ENCODE measurements around the gene CRB1.

The CRB1 gene

DNA sequence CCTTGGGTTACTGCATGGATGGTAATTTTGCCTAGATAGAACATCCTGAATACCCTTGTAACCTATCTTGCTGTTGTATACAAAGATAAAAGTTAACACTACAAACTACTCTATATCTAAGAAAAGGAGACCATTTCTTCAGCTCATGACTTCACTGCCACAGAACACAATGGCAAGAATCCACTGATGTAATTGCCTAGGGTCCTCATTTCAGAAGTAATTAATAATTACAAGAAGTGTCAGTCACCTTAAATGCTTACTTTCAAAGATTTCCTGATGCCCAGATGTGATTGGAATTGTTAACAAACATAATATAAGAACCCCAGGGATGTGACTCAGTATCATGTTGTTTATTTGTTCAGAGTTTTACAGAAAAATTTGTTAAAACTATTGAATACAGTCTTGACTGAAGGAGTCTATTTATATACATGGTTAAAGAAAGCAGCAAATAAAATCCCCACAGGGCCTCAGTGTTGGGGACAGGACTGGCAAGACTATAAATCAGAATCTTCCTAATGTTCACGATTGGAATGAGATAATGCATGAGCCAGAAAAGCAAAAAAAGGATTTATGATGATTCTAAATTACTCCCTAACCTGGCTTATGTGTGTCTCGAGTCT lies 83.9 kb downstream of the CRB1 start:
- DNase-seq: no peak

DNA sequence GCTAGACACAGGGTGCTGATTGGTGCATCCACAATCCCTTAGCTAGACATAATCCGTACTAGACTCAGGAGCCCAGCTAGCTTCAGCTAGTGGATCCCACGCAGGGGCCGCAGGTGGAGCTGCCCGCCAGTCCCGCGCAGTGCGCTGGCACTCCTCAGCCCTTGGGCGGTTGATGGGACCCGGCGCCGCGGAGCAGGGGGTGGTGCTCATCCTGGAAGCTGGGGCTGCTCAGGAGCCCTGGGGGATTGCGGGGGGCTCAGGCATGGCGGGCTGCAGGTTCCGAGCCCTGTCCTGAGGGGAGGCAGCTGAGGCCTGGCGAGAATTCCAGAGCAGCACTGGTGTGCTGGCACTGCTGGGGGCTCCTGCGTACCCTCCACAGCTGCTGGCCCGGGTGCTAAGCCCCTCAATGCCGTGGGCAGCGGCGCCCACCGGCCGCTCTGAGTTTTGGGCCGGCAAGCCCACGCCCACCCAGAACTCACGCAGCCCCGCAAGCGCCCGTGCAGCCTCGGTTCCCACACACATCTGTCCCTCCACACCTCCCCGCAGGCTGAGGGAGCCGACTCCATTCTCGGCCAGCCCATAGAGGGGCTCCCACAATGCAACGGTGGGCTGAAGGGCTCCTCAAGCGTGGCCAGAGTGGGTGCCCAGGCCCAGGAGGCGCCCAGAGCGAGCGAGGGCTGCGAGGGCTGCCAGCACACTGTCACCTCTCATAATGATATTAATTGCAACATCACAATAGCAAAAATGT lies 87.4 kb downstream of the CRB1 start:
- DNase-seq: no peak

DNA sequence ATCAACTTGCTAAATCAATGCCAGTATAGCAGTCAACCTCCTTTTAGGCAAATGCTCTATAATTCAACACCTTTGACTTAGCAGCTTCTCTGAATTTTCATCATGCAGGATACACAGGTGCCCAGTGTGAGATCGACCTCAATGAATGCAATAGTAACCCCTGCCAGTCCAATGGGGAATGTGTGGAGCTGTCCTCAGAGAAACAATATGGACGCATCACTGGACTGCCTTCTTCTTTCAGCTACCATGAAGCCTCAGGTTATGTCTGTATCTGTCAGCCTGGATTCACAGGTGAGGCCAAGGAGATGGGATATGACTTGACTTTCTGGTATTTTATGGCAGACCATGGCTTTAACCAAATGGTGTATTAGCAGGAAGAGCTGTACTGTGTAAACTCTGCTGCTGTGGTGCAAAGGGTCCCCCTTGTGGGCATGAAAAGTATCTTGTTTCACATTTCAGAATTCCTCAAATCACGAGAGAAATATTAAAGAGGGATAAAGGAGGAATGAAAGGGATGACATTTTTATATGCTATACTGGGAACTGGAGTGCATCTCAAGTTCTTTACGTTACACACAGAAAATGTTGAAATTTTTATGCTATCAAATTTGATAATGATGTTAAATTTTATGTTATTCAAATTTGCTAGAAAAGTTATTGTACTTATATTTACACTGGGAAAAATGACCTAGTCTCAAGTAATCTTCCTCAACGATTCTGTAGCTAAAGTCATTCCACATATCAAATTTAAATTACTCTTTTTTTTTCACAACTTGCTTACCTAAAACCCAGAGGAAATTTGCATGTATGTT lies 88.9 kb downstream of the CRB1 start:
- DNase-seq: peak in 2 of 6 experiments; percentile 11 to 36

DNA sequence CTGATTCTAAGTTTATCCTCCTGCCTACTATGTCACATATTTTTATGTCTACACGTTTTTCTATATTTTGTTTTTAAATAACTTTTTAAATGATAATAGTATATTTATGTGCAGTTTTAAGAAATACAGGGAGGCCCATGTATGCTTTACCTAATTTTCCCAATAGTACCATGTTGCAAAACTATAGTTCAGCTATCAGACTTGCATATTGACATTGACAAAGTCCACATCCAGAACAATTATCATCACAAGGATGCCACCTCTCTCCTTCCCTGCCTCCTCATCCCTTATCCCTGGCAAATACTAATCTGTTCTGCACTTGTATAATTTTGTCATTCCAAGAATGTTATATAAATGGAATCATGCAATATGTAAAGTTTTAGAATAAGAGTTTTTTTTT lies 90.9 kb downstream of the CRB1 start:
- no peak for DNase-seq

DNA sequence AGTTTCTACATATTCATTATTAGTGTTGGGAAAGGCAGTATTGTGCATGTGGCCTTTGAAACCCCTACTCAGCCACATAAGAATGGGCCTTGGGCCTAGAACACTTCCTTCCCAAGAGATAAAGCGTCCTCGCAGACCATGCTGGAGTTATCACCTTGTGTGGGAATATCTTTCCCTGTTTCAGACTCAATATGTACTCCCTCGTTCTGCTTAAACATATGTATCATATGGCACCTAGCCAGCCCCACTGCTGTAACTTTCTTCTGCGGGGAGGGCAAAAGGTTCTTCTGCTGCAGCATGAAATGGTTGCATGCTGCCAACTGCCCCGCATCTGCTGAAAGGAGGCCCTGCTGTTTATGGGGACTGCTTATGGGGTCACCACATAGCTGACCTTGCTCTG lies 92.0 kb downstream of the CRB1 start:
- DNase-seq: no peak

DNA sequence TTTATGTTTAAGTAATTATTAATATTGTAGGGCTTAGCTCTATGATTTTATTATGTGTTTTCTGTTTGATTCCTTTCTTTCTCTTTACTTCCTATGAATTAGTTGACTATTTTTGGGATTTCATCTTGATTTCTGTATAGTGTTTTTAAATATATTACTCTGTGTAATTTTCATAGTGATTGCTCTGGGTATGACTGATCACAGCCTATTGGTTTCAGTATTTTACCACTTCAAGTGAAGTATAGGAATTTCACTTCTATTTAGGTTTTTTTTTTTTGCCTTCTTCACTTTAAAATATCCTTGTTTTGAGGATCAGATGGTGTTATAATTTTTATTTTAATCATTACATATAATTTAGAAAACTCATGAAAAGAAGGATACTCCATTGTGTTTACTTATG lies 94.8 kb downstream of the CRB1 start:
- DNase-seq: no peak

DNA sequence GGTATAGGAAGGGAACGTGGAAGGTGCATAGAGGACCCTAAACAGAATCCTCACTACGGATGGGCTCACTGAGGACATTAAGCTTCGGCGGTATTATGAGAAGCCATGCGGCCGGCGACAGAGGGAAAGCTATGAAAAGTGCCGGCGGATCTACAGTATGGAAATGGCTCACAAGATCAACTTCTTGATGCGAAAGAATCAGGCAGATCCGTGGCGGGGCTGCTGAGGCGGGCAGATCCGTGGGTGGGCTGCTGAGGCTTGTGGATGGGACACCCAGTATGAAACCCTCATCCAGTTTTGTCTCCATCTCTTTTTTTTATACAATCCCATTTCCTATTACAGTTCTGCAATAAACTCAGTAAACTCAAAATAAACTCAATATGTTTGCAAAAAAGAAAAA lies 95.8 kb downstream of the CRB1 start:
- no peak for DNase-seq

DNA sequence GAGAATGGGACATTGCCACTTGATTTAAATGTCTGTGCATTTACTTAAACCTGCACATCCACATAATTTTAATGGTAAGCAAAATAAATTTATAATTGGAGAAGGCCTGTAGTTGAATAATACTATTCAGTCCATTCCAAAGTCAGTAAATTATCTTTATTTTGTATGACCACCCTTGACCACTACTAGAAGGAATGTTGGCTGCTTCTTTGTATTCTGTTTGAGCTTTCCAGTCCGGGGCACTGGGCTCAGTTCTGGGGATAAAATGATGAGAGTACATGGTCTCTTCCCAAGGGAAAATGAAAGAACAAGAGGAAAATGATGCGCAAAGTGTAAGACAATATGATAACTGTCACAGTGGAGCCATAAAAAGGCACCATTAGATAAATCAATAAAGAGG lies 98.9 kb downstream of the CRB1 start:
- no peak for DNase-seq

DNA sequence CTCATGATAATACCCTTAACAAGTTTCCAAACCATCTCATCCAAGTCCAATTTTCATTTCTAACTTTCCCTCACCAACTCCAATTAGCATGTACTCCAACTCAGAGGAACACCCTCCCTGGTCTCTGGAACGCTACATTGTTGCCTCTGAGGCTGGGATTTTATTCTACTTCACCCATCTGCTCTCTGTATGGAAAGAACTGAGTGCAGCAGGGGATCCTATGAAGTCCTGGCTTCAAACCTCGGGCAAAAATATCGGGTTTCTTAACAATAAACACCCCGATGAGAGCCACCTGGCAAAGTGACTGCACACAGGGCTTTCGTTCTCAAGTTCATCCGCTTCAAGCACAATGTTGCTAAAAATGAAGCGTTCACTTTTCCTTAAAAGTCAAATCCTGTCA lies 99.6 kb downstream of the CRB1 start:
- DNase-seq: no peak

DNA sequence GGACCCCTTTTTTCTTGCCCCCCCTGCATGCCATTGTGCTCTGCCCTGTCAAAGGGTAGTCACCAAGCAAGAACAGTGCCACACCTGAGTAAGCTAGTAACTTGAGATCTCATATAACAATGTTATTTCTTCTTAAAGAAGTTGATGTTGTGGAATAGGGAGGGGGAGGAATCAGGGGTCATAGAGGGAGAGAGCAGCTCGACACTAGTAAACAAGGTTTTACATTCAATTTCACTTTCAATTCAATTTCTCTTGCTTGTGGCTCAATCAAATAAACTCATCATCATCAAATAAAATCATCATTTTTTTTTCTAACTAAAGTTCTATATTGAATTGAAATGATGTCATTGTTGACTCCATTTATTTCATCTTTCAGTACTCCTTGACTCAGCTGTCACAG lies 106.4 kb downstream of the CRB1 start:
- no peak for DNase-seq

DNA sequence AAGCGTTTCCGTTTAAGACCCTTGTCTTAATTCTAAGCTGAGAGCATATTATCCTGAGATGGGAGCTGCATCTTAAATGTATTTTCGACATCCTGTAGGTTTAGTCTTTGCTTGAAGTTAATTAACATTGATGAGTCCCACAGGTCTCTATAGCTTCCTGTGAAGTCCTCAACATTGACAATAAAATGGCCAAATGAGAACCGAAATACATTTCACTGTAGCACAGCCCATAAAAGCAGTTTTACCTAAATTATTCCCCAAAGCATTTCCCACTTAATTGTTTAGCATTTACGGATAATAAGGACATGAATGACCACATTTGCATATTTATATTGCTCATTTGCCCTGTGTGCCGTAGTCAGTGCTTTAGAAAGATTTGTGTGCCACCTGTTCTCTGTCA lies 116.4 kb downstream of the CRB1 start:
- DNase-seq: no peak

DNA sequence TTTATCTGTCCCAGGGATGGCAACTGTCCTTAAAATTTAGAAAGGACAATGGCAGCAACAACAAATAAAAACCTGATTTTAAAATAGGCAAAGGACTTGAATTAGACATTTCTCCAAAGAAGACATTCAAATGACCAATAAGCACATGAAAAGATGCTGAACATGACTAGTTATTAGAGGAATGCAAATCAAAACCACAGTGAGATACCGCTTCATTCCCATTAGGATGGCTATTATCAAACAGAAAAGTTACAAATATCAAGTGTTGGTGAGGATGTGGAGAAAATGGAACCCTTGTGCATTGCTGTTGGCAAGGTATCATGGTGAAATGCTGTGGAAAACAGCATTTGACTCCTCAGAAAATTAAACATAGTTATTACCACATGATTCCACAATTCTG lies 120.7 kb downstream of the CRB1 start:
- DNase-seq: no peak

DNA sequence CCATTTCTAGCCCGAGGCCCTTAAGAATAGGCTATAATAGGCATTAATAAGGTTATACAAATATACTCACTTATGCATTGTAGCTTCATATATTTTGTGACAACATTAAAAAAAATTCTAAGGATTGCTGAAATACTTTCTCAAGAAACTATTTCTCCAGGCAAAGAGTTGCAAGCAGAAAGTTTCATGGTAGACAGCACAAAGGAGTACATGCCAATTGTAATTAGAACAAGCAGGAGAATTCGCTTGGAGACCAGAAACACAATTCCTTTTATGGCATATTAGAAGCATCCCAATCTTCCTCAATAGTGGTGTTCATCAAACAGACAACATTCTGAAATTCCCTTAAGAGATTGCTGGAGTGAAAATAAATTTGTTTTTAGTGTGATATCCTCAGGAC lies 122.8 kb downstream of the CRB1 start:
- DNase-seq: no peak

DNA sequence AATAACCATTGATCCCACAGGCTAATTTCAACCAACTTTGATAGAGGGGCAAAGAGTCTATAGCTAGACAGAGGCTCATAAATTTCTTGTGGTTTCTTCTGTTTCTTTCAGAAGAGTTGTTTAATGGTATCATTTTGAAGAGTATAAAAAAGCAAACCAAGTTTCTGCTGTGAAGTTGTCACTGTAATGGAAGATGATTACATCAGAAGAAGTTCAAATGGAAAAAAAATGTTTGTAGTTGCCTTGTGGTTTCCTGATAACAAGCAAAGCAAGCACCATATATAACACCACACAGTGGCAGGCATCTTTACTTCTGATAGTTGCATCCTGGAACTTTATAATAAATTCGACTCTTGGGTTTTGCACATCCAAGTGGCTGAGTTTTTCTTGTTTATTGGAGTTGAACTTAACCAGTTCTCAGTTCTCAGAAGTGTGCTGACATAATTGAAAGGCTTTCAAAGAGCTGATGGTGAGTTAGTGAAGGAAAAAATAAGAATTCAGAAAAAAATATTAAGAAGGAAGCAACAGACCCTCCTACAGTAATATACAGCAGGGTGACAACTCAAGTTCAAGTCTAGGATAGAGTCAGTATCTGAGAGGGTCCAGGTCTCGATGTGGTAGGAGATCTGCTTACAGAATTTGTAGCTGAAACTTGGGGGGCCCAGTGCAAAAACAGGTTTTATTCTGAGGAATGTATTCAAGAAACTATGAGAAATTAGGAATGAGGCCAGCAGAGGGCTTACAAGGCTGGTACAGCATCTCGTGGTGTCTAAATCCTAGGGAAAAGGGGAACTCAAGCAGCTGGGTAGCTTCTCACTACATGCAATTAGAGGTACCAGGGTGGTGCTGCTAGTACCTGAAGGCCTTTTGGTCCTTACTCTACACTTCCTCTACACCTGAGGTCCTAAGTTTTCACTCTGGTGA lies 123.5 kb downstream of the CRB1 start:
- peak in 4 of 6 experiments; percentile 6 to 85 (median 84) for DNase-seq

DNA sequence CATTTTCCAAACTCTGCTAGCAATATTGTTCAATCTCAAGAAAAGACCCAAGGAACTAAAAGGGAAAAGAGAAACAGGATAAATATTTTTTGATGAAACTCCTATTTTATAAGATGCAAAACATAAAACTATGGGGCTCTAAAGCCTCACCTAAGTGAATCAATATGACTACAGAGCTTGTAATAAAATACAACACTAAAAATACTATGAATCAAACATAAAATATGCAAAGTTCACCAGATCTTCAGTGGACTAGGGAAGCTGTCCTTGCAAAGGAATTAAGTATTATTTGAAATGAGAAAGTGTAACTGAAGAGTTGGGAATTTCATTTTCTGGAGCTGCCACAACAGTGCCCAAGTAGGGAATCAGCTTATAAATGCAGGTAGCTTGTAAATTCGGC lies 124.5 kb downstream of the CRB1 start:
- no peak for DNase-seq

DNA sequence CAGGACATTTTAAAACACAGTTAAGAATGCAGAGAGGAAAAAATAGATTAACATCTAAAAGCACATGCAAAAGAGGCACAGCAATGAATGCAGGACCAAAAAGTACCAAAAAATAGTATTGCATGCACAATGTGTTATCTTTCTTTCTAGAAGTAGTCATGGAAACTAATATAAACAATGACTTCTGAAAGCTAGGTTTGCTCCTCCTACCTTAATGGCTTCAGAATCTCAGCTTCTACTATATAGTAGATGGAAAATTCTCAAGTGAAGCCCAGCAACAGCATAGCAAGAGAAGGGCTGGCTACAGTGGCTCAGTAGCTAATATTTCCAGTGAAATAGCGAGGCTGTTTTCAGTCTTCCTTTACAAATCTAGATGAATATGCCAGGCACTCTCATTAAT lies 125.1 kb downstream of the CRB1 start:
- DNase-seq: peak in 3 of 6 experiments; percentile 4 to 33 (median 9)

DNA sequence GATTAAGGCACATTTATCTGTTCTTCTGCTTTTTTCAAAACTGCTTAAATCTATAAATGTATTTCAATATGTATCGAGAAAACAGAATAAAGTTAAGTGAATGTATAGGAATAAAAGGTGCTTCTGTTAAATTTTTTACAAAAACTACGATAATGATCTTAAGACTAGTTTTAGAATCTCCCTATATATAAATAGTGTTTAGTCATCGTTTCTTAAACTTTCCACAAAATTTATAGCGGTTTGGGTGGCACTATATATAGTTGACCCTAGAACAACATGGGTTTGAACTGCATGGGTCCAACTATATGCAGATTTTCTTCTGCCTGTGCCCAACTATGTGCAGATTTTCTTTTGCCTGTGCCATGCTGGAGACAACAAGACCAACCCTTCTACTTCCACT lies 125.7 kb downstream of the CRB1 start:
- no peak for DNase-seq

DNA sequence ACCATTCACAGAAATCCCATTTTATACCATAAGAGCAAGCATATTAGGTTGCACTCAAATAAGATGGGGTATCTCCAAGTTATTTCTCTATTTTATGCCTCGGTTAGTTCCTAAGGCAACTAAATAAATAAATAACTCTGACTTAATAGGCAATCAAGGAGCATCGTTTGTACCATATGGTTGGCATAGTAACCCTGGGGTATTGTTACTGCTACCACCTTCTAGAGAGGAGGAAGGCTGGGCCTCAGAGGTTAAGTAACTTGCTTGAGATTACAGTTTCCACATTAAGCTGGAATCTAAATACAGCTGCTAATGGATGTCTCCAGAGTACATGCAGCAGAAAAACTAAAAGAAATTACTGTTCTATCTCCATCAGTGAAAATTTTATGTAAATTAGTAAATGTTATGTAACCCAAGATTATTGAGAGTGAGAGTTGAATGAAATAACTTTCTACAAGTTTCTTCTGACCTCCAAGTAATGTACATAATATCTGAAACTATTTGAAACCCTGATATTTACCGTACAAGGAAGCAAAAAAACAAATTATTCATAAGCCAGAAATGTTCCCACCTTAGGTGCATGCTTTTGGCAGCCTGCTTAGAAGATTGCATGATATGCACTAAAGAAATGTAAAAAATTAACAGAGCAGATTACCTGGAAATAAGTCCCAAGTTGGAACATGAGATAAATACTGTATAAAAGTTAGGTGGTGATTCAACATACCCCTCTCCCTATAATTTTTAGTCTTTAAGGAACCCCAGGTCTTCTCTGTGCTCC lies 127.0 kb downstream of the CRB1 start:
- DNase-seq: no peak

DNA sequence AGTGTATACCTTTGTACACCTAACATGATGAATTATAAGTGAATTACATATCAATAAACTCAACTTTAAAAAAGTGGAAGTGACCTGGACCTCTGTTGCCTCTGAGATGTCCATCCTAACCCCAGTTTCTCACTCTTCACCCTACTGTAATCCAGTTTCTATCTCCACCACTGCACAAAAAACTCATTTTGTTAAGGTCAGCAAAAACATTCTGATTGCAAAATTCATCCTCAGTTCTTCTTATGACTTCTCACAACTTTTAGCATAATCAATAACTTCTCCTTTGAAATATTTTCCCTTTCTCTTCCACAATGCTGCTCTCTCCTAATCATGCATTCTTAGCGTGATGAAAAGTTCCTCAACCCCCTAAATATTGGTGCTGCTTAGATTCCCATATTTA lies 129.8 kb downstream of the CRB1 start:
- no peak for DNase-seq

DNA sequence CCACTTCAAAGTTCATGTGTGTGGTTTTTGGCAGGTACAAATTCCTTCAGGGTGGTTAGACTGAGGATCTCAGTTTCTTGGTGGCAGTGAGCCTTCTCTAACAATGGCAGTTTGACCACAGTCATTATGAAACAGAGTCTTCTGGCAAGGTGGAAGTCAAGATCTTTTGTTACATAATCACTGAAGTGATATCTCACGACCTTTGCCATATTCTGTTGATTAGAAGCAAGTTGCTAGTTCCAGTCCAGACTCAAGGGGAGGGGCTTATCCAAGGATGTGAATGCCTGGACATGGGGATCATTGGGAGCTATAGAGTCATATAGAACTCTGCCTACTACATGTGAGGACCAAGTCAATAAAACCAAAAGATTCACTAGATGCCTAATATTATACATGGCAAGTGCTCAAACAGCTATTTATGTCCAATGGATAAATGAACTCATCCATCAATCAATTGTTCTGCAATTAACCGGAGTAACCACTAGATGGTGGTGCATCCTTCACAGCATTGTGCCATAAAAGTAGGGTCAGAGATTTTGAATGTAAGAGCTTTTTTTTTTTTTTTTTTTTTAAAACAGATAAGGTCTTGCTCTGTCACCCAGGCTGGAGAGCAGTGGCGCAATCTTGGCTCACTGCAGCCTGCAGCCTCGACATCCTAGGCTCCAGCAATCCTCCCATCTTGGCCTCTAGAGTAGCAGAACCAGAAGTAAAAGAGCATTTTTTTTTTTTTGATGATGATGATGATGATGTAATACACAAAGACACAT lies 131.9 kb downstream of the CRB1 start:
- peak in 3 of 6 experiments; percentile 11 to 38 (median 26) for DNase-seq

DNA sequence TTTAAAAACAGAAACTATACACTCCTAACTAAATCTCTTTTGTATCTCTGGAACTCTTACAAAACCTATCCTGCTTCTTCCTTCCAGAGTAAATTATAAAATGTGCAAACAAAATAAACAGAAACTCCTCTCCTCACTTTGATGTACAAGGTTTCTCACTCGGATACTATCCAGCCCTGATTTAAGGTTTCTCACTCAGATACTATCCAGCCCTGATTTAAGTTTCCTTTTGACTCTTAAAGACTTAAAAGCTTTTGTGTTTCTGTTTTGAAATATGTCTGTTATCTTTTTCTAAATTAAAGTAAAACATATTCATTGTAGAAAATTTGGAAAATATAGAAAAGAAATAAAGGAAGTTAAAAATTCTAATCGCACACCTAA lies 132.5 kb downstream of the CRB1 start:
- DNase-seq: no peak

All from stimulated activated naive CD4-positive, alpha-beta T cell (primary cell).